ENCODE results near the gene NCR3LG1.

DNA sequence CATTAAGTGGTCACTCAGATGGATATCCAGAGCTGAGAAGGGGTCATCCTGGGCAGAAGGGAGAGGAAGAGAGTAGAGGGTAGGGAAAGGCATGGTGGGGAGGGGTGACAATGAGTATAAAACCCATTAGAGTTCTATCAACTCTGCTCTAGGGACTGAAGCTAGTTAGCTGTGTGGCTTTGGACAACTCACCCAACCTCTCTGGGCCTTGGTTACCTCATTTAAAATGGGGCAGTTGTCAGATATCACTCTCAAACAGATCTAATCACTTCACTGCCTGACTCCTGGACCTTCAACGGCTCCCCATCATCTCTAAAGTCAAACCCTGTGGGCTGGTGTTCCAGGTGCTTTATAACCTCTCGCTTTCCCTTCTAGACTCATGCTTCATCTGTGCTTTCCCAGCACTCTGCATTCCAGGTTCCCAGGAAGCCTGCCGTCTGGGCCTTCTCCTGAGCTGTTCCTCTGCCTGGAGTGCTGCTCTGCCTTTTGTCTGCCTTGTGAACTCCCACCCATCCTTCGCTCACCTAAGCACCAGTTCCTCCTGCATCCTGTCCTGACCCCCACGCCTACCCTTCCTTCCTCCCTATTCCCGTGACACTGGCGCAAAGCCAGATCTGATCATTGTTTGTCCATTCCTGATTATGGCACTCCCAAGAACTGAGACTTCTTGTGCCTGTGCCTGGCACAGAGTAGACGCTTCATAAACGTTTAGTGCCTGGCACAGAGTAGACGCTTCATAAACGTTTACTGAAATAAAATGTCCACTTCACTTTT is 59.2 kb downstream of the NCR3LG1 start:
- no peak for TF ChIP-seq CTCF (IDR thresholded peaks at IDR 0.05)
- no peak for TF ChIP-seq POLR2A (IDR thresholded peaks at IDR 0.05)

Measured in uterus (tissue), 2 donors.